ENCODE measurements around the gene MAGI2.

The MAGI2 gene

GRCh38 chr7:78395298-78396036, 1058.0 kb downstream of the MAGI2 start:
- Histone ChIP-seq H3K36me3 (no peaks in the 10 kb centered on the region), H3K9me3 (no peaks in the 10 kb centered on the region), H3K4me3 (ENCODE audit: low read depth in 1 of 2, low read length in 1 of 2) (no peak overlapping the region), H3K27ac (no peak overlapping the region), H3K27me3 (no peaks in the 10 kb centered on the region), H3K4me1 (ENCODE audit: control insufficient read depth in 1 of 2, insufficient read depth in 1 of 2, low read depth in 1 of 2, low read length in 1 of 2) (no peaks in the 10 kb centered on the region)
- TF ChIP-seq CTCF (IDR thresholded peaks at IDR 0.05) = no peak

GRCh38 chr7:78389022-78389421, 1064.4 kb downstream of the MAGI2 start:
- no peaks in the 10 kb centered on the region for H3K4me1 ChIP-seq (ENCODE audit: control insufficient read depth in 1 of 2, insufficient read depth in 1 of 2, low read depth in 1 of 2, low read length in 1 of 2)
- no peak overlapping the region for H3K27ac ChIP-seq
- no peaks in the 10 kb centered on the region for H3K9me3 ChIP-seq
- no peaks in the 10 kb centered on the region for H3K36me3 ChIP-seq
- no peak for TF ChIP-seq CTCF (IDR thresholded peaks at IDR 0.05)
- H3K27me3 ChIP-seq = no peaks in the 10 kb centered on the region
- H3K4me3 ChIP-seq (ENCODE audit: low read depth in 1 of 2, low read length in 1 of 2) = no peak overlapping the region

GRCh38 chr7:78386520-78386919, 1066.9 kb downstream of the MAGI2 start:
- Histone ChIP-seq H3K4me1 (ENCODE audit: control insufficient read depth in 1 of 2, insufficient read depth in 1 of 2, low read depth in 1 of 2, low read length in 1 of 2) (no peaks in the 10 kb centered on the region), H3K9me3 (no peaks in the 10 kb centered on the region), H3K27ac (no peak overlapping the region), H3K4me3 (ENCODE audit: low read depth in 1 of 2, low read length in 1 of 2) (no peak overlapping the region), H3K27me3 (no peaks in the 10 kb centered on the region), H3K36me3 (no peaks in the 10 kb centered on the region)
- no peak for TF ChIP-seq CTCF (IDR thresholded peaks at IDR 0.05)

GRCh38 chr7:78383096-78383880, 1070.2 kb downstream of the MAGI2 start:
- no peaks in the 10 kb centered on the region for H3K9me3 ChIP-seq
- no peak overlapping the region for H3K27ac ChIP-seq
- no peaks in the 10 kb centered on the region for H3K4me1 ChIP-seq (ENCODE audit: control insufficient read depth in 1 of 2, insufficient read depth in 1 of 2, low read depth in 1 of 2, low read length in 1 of 2)
- TF ChIP-seq CTCF (IDR thresholded peaks at IDR 0.05) = no peak
- H3K4me3 ChIP-seq (ENCODE audit: low read depth in 1 of 2, low read length in 1 of 2) = no peak overlapping the region
- H3K27me3 ChIP-seq = no peaks in the 10 kb centered on the region
- H3K36me3 ChIP-seq = no peaks in the 10 kb centered on the region

GRCh38 chr7:78379148-78379547, 1074.3 kb downstream of the MAGI2 start:
- no peak for TF ChIP-seq CTCF (IDR thresholded peaks at IDR 0.05)
- Histone ChIP-seq H3K9me3 (no peaks in the 10 kb centered on the region), H3K27me3 (no peaks in the 10 kb centered on the region), H3K4me1 (ENCODE audit: control insufficient read depth in 1 of 2, insufficient read depth in 1 of 2, low read depth in 1 of 2, low read length in 1 of 2) (no peaks in the 10 kb centered on the region), H3K27ac (no peak overlapping the region), H3K36me3 (no peaks in the 10 kb centered on the region), H3K4me3 (ENCODE audit: low read depth in 1 of 2, low read length in 1 of 2) (no peak overlapping the region)

Data from neutrophil (primary cell).